ENCODE data around the gene ACTBL2.
"Not testable (repeated sequence)": the region's sequence is repeated elsewhere in the genome, so short reads cannot be mapped to it uniquely, and the experiment has no call there.

The ACTBL2 gene

DNA sequence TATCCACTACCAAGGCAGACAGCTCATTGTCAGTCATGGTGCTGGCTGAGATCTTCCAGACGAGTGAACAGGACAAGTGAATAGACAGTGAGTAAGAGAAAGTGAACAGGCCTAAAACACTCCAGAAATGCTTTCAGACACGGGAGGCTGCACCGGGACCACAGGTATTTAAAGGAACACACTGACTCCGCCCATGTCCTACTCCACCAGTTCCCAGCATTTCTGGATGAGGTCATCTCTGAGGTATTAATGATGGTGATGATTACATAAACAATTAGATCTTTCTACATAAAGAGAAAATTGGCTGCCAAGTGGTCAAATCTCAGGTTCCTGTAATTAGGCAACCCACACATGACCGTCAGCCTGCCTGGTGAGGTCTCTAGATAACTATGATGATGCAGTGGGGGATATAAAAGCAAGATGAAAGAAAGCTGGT is at the start of gene ACTBL2:
TSS of gene ACTBL2 (minus strand) at position 141 of the 436 bp plus-strand sequence. CDS start at position 37, 104 bp downstream.
- in situ Hi-C loops (cut with MboI; ENCODE audit: low sequenced_read_pairs), result no loop called here

GRCh38 chr5:57531333-57531732 is 48.7 kb upstream of the ACTBL2 start:
- in situ Hi-C loops (cut with MboI; ENCODE audit: low sequenced_read_pairs), result no loop called here

DNA sequence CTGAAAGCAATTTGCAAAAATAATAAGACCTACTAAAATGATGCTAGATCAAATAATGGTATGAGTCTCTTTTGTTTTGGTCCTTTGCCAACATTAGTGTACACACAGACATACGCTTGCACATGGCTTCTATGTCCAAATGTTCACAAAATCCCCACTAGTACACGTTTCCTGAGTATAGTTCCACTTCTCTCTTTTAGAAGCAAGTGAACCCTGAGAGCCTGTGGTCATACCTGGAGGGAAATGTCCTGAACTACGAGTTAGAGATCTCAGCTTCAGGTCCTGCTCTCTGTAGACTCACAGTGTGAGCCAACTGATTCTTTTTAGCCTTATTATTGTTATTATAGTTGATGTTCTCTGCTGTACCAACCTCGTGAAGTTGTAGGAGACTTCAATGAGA is 47.3 kb upstream of the ACTBL2 start:
- in situ Hi-C loops (cut with MboI; ENCODE audit: low sequenced_read_pairs), result no loop called here

DNA sequence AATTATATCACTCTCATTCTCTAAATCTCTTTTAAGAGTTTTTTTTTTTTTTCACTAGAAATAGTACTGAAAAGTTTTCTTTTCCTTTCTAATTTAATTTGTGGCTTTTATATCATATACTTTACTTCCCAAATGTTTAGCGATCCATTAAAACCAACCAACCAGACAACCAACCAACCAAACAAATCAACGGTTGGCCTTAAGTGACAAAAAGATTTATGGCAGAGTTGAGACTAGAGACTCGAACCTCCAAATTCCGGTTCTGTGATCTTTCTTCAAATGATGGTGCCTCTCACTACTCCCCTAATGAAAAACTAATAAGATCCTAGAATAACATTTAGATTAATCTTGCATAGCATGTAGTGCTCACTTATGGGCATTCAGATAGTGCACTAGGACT is 45.3 kb upstream of the ACTBL2 start:
- in situ Hi-C loops (cut with MboI; ENCODE audit: low sequenced_read_pairs), result no loop called here

GRCh38 chr5:57524348-57525060 is 41.9 kb upstream of the ACTBL2 start:
- in situ Hi-C loops (cut with MboI; ENCODE audit: low sequenced_read_pairs), result no loop called here

- in situ Hi-C loops (cut with MboI; ENCODE audit: low sequenced_read_pairs), result not testable (repeated sequence)
These were observed 39.9 kb upstream of the ACTBL2 start for GRCh38 chr5:57522477-57522876.

DNA sequence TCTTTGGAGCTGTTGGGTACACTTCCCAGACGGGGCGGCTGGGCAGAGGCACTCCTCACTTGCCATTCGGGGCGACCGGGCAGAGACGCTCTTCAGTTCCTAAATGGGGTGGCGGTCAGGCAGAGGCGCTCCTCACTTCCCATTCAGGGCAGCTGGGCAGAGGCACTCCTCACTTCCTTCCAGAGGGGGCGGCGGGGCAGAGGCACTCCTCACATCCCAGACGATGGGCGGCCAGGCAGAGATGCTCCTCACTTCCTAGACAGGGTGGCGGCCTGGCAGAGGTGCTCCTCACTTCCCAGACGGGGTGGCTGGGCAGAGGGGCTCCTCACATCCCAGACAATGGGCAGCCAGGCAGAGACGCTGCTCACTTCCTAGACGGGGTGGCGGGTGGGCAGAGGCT is 35.8 kb upstream of the ACTBL2 start:
- in situ Hi-C loops (cut with MboI; ENCODE audit: low sequenced_read_pairs), result not testable (repeated sequence)

DNA sequence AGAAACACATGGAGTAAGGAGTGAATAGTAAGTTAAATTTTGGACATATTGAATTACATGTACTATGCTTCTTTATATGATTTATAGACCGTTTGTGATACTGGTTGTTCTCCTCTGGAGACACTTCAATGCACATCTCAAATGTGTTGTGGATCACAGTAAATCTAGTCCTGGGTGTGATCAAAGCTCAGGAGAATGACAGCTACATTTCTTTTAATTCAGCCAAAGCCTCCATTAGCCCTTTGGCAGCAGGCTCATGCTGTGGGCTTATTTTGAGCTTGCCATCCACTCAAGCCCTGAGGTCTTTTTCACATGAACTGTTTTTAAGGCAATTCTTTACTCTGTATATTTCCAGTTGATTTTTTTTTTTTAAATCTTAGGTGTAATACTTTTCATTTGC is 34.6 kb upstream of the ACTBL2 start:
- in situ Hi-C loops (cut with MboI; ENCODE audit: low sequenced_read_pairs), result no loop called here

GRCh38 chr5:57513785-57514184 is 31.2 kb upstream of the ACTBL2 start:
- in situ Hi-C loops (cut with MboI; ENCODE audit: low sequenced_read_pairs), result no loop called here

- in situ Hi-C loops (cut with MboI; ENCODE audit: low sequenced_read_pairs), result no loop called here
These were observed 28.7 kb upstream of the ACTBL2 start for GRCh38 chr5:57511321-57511720.

- in situ Hi-C loops (cut with MboI; ENCODE audit: low sequenced_read_pairs), result no loop called here
These were observed 27.1 kb upstream of the ACTBL2 start for GRCh38 chr5:57509501-57510260.

- in situ Hi-C loops (cut with MboI; ENCODE audit: low sequenced_read_pairs), result no loop called here
These were observed 25.6 kb upstream of the ACTBL2 start for GRCh38 chr5:57508211-57508610.

DNA sequence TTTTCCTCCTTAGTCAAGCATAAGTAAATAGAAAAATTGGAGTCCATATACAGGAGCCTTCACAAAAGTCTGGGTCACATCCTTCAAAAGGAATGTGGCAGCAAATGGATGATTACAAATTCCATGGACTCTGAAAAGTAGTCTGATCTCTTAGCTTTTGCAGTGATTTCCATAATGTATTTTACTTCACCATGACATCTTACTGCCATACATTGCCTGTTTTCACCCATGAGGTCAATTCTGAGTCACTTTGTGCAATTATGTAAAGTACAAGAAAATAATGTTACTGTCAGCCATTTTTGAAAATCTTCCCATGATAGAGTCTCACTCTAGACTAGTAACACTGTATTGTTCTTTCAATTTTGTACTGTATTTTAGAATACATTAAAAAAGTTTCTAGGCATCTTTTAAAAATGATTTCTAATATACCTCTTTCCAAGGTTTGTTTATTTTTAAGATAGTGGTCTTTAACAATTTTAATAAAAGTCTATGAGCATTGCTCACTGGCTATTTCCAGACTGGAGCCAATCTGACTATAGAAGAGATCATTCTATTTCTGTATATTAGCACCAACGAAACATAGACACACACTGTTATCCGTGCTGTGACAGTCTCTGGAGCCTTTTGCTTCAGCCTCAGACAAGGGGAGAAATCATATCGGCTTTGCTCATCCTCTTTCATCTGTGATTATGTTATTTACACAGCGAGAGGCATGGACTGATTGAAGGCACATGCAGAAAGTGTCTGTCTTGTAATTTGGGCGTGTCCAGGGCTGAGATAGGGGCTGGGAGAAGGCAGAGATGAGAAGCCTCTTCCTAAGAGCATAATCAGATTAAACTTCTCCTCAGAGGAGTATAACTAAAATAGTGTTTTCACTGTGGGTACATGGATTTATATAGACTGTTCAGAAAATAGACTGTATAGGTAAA is 22.9 kb upstream of the ACTBL2 start:
- in situ Hi-C loops (cut with MboI; ENCODE audit: low sequenced_read_pairs), result no loop called here

DNA sequence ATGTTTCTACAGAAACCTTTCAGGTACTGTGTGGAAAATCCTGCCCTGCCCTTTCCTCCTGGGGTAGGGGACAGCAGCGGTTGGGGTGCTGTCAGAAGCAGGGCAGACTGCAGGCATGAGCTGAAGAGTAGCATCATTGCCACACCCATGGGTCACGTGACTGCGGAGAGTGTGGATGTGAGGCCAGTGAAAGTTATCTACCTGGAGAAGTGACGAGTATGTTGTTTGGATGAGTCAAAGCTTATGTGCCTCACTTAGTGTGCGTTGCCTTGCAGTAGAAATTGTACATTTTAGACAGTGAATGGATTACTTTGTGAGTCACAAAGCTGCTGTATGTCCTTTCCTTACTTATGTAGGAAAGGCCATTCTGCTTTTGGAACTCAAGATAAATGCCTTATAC is 21.7 kb upstream of the ACTBL2 start:
- in situ Hi-C loops (cut with MboI; ENCODE audit: low sequenced_read_pairs), result no loop called here

- in situ Hi-C loops (cut with MboI; ENCODE audit: low sequenced_read_pairs), result no loop called here
These were observed 20.8 kb upstream of the ACTBL2 start for GRCh38 chr5:57503433-57503832.

GRCh38 chr5:57501414-57502201 is 19.0 kb upstream of the ACTBL2 start:
- in situ Hi-C loops (cut with MboI; ENCODE audit: low sequenced_read_pairs), result no loop called here

DNA sequence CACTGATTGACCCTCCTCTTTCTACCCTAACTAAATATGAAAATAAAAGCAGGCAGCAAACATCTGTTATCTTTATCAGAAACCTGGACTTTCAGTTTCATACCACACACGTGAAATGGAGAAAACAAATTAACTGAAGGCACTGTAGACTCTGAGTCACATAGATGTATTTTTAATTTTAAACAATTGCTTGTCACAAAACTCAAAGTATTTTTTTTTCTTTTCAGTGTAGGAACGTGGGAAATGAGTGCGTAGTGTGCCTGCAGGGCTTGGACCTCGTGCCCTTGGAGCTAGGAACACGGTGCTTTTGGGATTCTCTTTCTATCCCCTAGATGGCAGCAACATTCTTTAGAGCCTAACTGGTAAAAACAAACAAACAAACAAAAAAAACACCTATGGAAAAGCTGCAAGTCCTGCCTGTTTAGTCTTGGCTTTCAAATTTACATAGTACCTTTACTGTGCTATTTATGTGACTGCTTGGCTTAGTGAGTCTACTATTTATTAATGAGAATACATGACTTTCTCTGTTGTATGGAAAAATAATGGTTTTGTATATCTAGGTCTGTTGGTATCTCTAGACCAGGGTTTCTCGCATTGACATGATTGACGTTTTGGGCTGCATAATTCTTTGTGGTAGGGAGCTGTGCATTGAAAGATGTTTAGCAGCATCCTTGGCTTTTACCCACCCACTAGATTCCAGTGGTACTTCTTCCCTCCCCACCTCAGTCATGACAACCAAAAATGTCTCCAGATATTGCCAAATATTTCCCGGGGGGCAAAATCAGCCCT is 16.8 kb upstream of the ACTBL2 start:
- in situ Hi-C loops (cut with MboI; ENCODE audit: low sequenced_read_pairs), result no loop called here

DNA sequence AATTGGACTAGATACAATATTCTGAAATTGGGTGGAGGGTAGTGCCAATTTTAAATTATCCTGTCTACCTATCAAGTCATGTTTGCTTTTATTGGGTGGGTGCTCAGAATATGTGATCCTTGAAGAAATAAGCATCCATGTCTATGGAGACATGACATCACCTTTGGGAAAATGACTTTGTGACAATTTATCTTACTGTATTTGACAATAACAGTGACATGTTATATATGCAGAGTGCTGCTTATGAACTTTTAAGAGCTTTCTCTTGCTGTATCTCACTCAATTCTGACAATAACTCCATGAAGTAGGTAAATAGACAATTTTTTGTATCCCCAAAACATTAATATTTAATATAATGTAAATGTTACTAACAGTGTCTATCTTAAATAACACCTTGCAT is 15.1 kb upstream of the ACTBL2 start:
- in situ Hi-C loops (cut with MboI; ENCODE audit: low sequenced_read_pairs), result no loop called here

GRCh38 chr5:57495285-57496086 is 12.9 kb upstream of the ACTBL2 start:
- in situ Hi-C loops (cut with MboI; ENCODE audit: low sequenced_read_pairs), result no loop called here
